Placental pericyte (primary cell): Measurements from ENCODE around the gene GPR55. TPM values are rescaled to one million over a fixed set of nuclear protein-coding genes. Genes with fewer than 3 reads are reported as not detected.

Experiments
- total RNA-seq: library from RNA; depleted of rRNA; stranded (reverse); fragments of >200 nt; gene quantifications from 2 replicates; pipeline ENCODE4 v1.2.3, GENCODE V29; 2012

Gene GPR55
- total RNA-seq, result under 0.01 TPM in 1 of 2 replicates, not detected in the other

DNA sequence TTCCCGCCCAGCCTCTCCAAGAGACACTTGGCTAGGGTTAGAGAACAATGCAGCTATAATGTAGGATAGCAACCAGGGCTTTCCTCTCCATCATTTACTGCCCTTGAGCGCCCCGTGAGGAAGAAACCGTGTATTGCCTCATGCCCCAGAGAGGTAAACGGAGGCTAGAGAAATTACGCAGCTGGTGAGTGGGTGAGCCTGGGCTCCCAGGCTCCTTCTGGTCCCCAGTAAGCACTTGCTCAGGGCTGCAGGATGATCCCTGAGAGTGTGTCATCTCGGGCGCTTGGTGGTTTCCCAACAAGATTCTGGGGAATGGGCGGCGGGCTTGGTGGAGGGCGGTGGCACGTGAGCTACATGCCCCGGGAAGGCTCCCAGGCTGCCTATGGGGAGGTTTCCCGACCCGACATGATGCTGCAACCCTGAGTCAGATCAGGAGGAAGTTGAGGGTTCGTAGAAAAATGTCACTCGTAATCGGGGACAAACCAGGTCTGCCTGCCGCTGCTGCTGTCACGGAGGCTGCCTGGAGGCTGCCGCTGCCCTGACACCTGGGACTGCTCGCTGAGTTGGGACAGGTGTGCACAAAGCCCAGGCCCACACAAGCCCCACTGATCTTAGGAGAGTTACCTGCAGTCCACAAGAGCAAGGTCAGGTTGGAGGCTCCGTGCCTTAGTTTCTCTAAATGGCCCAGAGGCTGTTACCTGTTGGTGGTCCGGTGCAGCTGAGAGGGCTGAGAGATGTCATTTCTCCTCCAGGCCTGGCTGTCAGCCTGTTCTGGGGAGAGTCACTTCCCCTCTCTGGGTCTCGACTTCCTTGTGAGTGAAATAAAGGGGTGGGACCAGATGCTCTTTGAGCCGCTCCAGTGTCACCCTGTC lies at the start of gene GPR55:
Gene GPR55 (minus strand): TSS at position 773 of the 872 bp plus-strand sequence. CDS start 14,280 bp downstream, outside the sequence.

DNA sequence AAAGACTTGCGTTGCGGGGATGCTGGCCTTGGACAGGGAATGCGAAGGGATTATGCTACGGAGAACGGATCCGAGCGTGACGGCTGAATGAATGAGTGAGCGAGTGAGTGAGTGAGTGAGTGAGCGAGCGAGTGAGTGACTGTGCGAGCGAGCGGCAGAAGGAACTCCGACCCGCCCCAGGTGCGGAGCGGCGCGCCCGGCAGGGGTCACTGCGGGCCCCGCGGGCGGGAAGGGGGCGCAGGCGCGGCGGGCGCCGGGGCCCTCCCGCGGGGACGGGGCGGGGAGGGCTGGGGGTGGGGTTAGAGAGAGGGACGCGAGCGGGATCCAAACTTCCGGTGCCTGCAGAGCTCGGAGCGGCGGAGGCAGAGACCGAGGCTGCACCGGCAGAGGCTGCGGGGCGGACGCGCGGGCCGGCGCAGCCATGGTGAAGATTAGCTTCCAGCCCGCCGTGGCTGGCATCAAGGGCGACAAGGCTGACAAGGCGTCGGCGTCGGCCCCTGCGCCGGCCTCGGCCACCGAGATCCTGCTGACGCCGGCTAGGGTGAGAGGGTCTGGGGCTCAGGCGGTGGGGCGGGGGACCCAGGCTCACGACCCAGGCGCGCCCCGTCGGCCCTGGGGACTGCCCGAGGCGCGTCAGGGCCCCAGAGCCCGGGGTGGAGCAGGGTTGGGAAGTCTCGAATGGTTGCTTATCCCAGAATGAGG lies 60.3 kb downstream of the GPR55 start, which contains the start of gene ITM2C:
Gene ITM2C (plus strand): TSS at position 338 of the 702 bp plus-strand sequence. CDS start 84 bp downstream, at position 422.

Other genes with a start within 250 kb of the GPR55 start
- gene CAB39, start 212.4 kb downstream of the GPR55 start, total RNA-seq, result 99.5 and 105 TPM in 2 replicates
- 35.4 and 144 TPM in 2 replicates for gene ITM2C, start 60.3 kb downstream of the GPR55 start, total RNA-seq
- not detected in 2 replicates for gene SPATA3, start 70.9 kb upstream of the GPR55 start, total RNA-seq
- gene C2orf72, start 112.3 kb upstream of the GPR55 start, total RNA-seq, result 0.66 TPM in 1 of 2 replicates, not detected in the other
- 130 and 184 TPM in 2 replicates for gene PSMD1, start 131.6 kb upstream of the GPR55 start, total RNA-seq
- 11.7 and 68.9 TPM in 2 replicates for gene HTR2B, start 199.8 kb upstream of the GPR55 start, total RNA-seq